GM12864 (cell line): ENCODE measurements around the gene ZFHX3.

ENCODE experiments used
- DNase-seq: peaks from one replicate; pipeline ENCODE4 v3.0.0-alpha.2; 2011; ENCODE audit warnings: low read depth
- H3K4me3 ChIP-seq: 2 replicates; pipeline ENCODE4 v1.5.1; 2011; ENCODE audit warnings: mild to moderate bottlenecking, low read depth, low read length, control low read depth
- TF ChIP-seq, protein P1 (sequence below): IDR thresholded peaks from 2 replicates; pipeline ENCODE4 v1.5.1; 2011; ENCODE audit warnings: low read depth, mild to moderate bottlenecking, moderate library complexity, low read length, control low read depth, inconsistent platforms; ENCODE audit errors: missing control alignments

The ZFHX3 gene

DNA sequence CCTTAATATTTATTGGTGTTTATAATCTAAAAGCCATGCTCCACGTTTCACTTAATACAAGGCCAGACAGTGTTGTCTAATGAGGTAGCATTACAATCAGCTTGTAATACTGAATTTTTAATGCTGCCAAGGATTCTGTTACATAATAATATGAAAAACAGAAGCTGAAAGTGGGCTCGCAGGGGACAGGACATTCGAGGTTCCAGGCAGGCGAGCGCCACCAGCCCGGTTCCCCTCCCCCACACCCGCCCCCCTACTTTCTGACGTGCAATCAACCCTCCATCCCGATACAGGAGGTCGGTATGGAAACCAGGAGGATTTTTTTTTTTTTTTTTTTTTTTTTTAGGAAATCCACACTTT lies 6.2 kb upstream of the ZFHX3 start:
- H3K4me3 ChIP-seq = no peak overlapping the region

DNA sequence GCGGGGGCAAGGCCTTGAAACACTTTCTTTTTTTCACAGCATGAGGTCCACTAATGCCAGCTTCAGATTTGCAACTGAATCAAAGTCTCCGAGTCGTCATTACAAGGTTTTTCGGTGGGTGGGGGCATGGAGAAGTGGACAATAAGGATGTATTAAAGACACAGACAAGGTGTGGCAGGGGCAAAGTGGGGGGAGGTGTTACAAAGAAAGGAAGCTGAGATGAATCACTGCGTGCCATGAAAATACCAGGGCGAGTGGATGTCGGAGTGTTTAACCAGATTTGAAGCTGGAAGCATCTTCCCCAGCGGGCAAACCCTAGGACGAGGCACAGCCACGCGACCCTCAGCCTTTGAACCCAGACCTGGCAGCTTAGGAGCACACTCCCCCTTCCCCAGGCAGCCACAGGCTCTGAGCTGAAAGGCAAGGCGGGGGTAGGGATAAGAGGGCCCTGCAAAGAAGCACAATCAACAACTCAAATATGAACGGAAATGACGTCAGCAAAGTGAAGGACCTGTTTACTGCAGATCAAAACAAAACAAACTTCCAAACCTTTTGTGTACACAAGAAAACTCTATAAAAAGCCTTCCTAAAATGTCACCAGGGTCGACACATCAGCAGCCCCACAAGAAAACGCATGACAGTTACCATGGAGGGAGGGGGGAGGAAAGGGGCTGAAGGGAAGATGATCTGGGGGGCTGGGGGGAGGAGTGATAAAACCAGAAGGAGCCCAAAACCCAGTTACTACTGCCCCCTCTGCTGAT lies 5.6 kb upstream of the ZFHX3 start:
- TF ChIP-seq, protein P1, sequence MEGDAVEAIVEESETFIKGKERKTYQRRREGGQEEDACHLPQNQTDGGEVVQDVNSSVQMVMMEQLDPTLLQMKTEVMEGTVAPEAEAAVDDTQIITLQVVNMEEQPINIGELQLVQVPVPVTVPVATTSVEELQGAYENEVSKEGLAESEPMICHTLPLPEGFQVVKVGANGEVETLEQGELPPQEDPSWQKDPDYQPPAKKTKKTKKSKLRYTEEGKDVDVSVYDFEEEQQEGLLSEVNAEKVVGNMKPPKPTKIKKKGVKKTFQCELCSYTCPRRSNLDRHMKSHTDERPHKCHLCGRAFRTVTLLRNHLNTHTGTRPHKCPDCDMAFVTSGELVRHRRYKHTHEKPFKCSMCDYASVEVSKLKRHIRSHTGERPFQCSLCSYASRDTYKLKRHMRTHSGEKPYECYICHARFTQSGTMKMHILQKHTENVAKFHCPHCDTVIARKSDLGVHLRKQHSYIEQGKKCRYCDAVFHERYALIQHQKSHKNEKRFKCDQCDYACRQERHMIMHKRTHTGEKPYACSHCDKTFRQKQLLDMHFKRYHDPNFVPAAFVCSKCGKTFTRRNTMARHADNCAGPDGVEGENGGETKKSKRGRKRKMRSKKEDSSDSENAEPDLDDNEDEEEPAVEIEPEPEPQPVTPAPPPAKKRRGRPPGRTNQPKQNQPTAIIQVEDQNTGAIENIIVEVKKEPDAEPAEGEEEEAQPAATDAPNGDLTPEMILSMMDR = no peak
- no peak for DNase-seq

More for the DNA sequence above, 6.2 kb upstream of the ZFHX3 start:
- no peak for DNase-seq
- TF ChIP-seq, protein P1 = no peak

DNA sequence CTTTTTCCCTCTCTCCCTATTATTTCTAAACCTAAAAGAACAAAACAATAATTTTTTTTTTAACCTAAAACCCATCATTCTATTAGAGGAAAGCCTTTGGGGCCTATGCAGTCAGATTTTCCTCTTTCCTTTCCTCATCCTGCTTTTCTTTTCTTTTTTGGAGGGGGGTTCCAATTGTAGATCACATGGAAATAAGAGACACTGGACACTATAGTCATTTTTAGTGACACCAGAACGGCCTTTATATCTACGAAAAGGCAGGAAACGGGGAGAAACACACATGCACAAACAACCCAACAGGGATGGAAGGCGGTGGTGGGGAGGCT lies 5.1 kb upstream of the ZFHX3 start:
- no peak for DNase-seq
- TF ChIP-seq, protein P1 = no peak
- H3K4me3 ChIP-seq = no peak overlapping the region

More for the DNA sequence above, 5.6 kb upstream of the ZFHX3 start:
- no peak overlapping the region for H3K4me3 ChIP-seq

DNA sequence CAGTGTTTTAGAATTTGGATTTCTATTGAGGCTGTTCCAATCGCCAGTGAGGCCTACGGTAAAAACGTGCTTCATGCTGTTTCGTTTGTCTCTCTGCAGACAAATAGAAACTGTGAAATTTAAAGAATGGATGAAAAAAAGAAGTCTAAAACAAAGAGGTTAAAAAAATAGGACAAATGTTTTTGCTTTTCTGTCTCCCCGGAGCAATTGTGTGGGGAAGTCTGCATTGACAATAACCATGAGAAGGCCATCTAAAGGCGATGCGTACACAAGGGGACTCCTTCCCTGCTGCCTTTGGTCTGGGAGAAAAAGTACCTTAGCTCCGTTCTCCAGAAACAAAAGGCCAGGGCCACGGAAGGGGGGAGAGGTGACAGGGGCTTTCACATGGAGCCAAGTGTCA lies 4.6 kb upstream of the ZFHX3 start:
- TF ChIP-seq, protein P1 = no peak
- no peak overlapping the region for H3K4me3 ChIP-seq
- DNase-seq = no peak

DNA sequence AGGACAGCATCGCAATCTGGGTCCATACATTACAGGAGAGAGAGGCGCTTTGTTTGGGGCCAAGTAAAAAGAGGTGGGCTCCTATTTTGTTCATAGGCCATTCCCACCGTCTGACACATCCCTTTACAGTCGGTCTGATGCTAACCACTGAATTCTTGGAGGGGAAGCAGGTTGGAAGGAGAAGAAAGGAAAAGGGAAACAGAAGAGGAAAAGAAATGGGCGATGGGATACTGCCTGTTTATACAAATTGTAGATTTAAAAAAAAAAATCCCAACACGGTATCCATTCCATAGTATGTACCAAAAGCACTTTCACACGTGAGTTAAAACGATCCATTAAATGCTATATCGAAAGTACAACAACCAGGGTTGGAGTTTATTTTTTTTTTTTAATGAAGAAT lies 4.0 kb upstream of the ZFHX3 start:
- no peak for DNase-seq
- H3K4me3 ChIP-seq = no peak overlapping the region
- TF ChIP-seq, protein P1 = no peak

DNA sequence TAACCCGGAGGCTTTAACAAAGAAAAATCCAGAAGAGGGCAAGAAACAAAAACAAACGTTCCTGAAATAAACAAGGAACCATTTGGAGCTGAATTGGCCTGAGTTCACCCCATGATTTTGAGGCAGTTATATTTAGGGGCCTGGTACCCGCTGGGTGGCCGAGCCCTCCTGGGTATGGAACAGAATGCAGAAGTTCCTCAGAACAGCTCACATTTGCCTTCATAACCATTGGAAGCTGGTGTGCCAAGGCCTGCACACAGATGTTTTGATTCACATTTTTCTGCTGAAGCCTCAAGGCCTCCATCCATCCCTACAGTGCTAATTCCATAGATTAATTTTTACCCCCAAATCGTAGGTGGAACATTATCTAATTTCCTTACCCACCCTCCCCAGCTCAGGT lies 3.3 kb upstream of the ZFHX3 start:
- H3K4me3 ChIP-seq = no peak overlapping the region
- TF ChIP-seq, protein P1 = no peak
- no peak for DNase-seq

DNA sequence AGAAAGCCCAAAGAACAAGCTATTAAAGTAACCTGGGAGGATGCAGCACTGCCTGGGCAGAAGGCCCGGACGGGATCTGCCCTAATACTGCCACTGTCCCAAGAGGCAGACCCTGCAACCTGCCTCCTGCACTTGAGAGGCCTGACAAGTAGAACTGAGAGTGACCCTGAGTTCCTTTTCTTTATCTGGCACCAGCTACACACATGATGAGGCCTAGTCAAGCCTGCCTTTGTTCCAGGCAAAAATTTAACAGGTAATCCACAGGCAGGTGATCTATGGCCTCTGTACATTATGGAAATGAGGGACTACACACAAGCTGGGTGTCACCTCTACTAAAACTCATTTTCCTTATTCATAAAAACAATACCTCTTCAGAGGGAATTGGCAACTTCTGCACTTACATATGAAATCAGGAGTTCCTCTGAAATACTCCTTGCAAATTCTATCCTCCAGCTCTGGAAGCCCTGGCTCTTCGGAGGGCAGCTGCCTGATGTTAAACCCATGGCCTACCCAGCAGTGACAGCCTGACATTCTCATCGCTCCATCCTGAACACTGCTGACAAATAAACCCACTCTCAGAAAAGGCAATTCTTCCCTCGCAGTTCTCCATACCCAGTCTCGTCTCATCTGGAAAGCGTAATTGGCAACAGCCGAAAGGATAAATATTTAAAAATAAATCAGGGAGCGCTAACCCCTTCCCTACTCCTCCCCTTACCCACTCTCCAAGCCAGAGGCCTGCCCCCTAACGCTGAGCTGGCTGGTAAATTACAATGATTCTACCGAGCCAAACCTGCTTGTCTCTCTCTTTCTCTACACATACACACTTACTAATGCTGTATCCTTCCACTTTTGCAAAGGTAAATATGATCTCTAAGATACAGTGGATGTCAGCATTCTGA lies 2.5 kb upstream of the ZFHX3 start:
- TF ChIP-seq, protein P1 = no peak
- DNase-seq = no peak

More for the DNA sequence above, 2.5 kb upstream of the ZFHX3 start:
- H3K4me3 ChIP-seq = no peak overlapping the region
